GM12878 (cell line): ENCODE data around the gene COL4A1. TPM values are rescaled to one million over a fixed set of nuclear protein-coding genes. Genes with fewer than 3 reads are reported as not detected.

Source experiments
- ATAC-seq: fragments of 200-7000 bp; cut with Tn5 transposase; 3 replicates; pipeline ENCODE4 v1.9.1; 2020; ENCODE audit warnings: mild to moderate bottlenecking, moderate library complexity
- BruUV-seq: library from RNA; stranded (reverse); fragments of 400-500 nt; replicated peaks from 2 replicates; lab custom pipeline; 2021; lab: Mats Ljungman, UMichigan
- CTCF ChIA-PET: fragments of 300-600 bp; sonication (Branson Sonifier 250); formaldehyde crosslinking; extraction: SDS; loops from one replicate; lab custom pipeline; 2021; ENCODE audit warnings: inconsistent platforms; lab: Yijun Ruan, JAX
- POLR2A ChIA-PET: fragments of 350-600 bp; formaldehyde crosslinking; extraction: SDS; loops from one replicate; lab custom pipeline; 2021; ENCODE audit warnings: inconsistent platforms; lab: Charles Lee
- RAD21 ChIA-PET: fragments of 300-600 bp; sonication (Branson Sonifier 250); formaldehyde crosslinking; loops from one replicate; lab custom pipeline; 2023; ENCODE audit warnings: antibody characterized with exemption; ENCODE audit not compliant: unreplicated experiment; lab: Charles Lee
- SMC1A ChIA-PET: fragments of 300-600 bp; sonication (Branson Sonifier 250); formaldehyde crosslinking; loops from one replicate; lab custom pipeline; 2023; ENCODE audit not compliant: unreplicated experiment, uncharacterized antibody; lab: Charles Lee
- DNase-seq: peaks from one replicate; pipeline ENCODE4 v3.0.0-alpha.2; 2011; ENCODE audit warnings: low read depth, low spot score
- FAIRE-seq: peaks from 3 replicates; lab custom pipeline; 2011; peaks lifted over from hg19 to GRCh38; lab: Jason Lieb, UNC
- H2AFZ ChIP-seq: 2 replicates; pipeline ENCODE4 v1.6.0; 2011; ENCODE audit warnings: low read depth, low read length, control low read depth; ENCODE audit not compliant: control insufficient read depth
- H3K27ac ChIP-seq: 2 replicates; pipeline ENCODE4 v1.5.1; 2011; ENCODE audit warnings: control low read depth; ENCODE audit not compliant: control insufficient read depth, insufficient read depth
- H3K27me3 ChIP-seq, 2 experiments: replicated peaks in 1 of 2; 2 replicates each; pipeline versions ENCODE4 v1.6.0 to v1.6.1; 2011; ENCODE audit warnings: low read length in 1 of 2; ENCODE audit not compliant: control insufficient read depth in 2 of 2, insufficient read depth in 2 of 2
- H3K36me3 ChIP-seq, 2 experiments: 2 replicates each; pipeline ENCODE4 v1.5.1; 2011; ENCODE audit warnings: low read length in 1 of 2; ENCODE audit not compliant: control insufficient read depth in 2 of 2, insufficient read depth in 2 of 2
- H3K4me1 ChIP-seq: 2 replicates; pipeline ENCODE4 v1.6.1; 2011; ENCODE audit warnings: mild to moderate bottlenecking, low read length, moderate library complexity, mixed read lengths; ENCODE audit not compliant: control insufficient read depth, insufficient read depth
- H3K4me2 ChIP-seq: 2 replicates; pipeline ENCODE4 v1.6.0; 2011; ENCODE audit warnings: control low read depth; ENCODE audit not compliant: control insufficient read depth, insufficient read depth
- H3K4me3 ChIP-seq: fragments of 200-600 bp; sonication (generic); 2 replicates; pipeline ENCODE4 v1.5.1; 2016
- H3K79me2 ChIP-seq: 2 replicates; pipeline ENCODE4 v1.6.0; 2011; ENCODE audit warnings: low read length; ENCODE audit not compliant: control insufficient read depth, insufficient read depth
- H3K9ac ChIP-seq: 2 replicates; pipeline ENCODE4 v1.8.0; 2011; ENCODE audit warnings: low read length, control low read depth, mixed read lengths; ENCODE audit not compliant: control insufficient read depth, insufficient read depth
- H3K9me3 ChIP-seq: replicated peaks from 3 replicates; pipeline ENCODE4 v1.5.1; 2011; ENCODE audit warnings: mild to moderate bottlenecking, low read length; ENCODE audit not compliant: control insufficient read depth, insufficient read depth
- H4K20me1 ChIP-seq: 2 replicates; pipeline ENCODE4 v1.6.0; 2011; ENCODE audit not compliant: control insufficient read depth, insufficient read depth
- ETV6 ChIP-seq, 2 experiments: fragments of 450-650 bp in 1 of 2; IDR thresholded peaks in 1 of 2; conservative IDR thresholded peaks in 1 of 2; 2 replicates each; pipeline ENCODE4 v1.6.1; 2014; ENCODE audit warnings: antibody characterized with exemption in 1 of 2, borderline replicate concordance in 1 of 2, low read depth in 1 of 2, mild to moderate bottlenecking in 1 of 2, moderate library complexity in 1 of 2
- GABPA ChIP-seq: IDR thresholded peaks from 2 replicates; pipeline ENCODE4 v1.6.1; 2014; ENCODE audit warnings: antibody characterized with exemption, low read depth, mild to moderate bottlenecking, inconsistent platforms
- MXI1 ChIP-seq: fragments of 150-350 bp; IDR thresholded peaks from 2 replicates; pipeline ENCODE4 v1.6.1; 2011; ENCODE audit warnings: low read depth, mild to moderate bottlenecking, inconsistent platforms, low read length, improper control_type of control experiment
- NFIC ChIP-seq: IDR thresholded peaks from 2 replicates; pipeline ENCODE4 v1.6.1; 2012; ENCODE audit warnings: low read depth, mild to moderate bottlenecking, inconsistent platforms, low read length, moderate library complexity
- NFXL1 ChIP-seq: fragments of 450-650 bp; IDR thresholded peaks from 2 replicates; pipeline ENCODE4 v1.6.1; 2017; ENCODE audit warnings: antibody characterized with exemption, mild to moderate bottlenecking, borderline replicate concordance
- POLR2AphosphoS2 ChIP-seq: IDR thresholded peaks from 2 replicates; pipeline ENCODE4 v1.6.1; 2011; ENCODE audit warnings: low read depth, mild to moderate bottlenecking, low read length, improper control_type of control experiment, moderate library complexity
- RAD21 ChIP-seq: IDR thresholded peaks from 2 replicates; pipeline ENCODE4 v1.6.1; 2011; ENCODE audit warnings: mild to moderate bottlenecking, low read depth, low read length, moderate library complexity; ENCODE audit not compliant: insufficient read depth
- SMARCA5 ChIP-seq: fragments of 450-650 bp; IDR thresholded peaks from 2 replicates; pipeline ENCODE4 v1.6.1; 2017; ENCODE audit warnings: mild to moderate bottlenecking
- YBX1 ChIP-seq: fragments of 450-650 bp; IDR thresholded peaks from 2 replicates; pipeline ENCODE4 v1.6.1; 2016; ENCODE audit warnings: antibody characterized with exemption
- ZBTB33 ChIP-seq: fragments of 450-650 bp; IDR thresholded peaks from 2 replicates; pipeline ENCODE4 v1.6.1; 2017; ENCODE audit warnings: mild to moderate bottlenecking
- ZZZ3 ChIP-seq: IDR thresholded peaks from 2 replicates; pipeline ENCODE4 v1.6.1; 2011; ENCODE audit warnings: low read depth; ENCODE audit not compliant: control insufficient read depth, insufficient read length
- WGBS: methylation state at CpG from one replicate; pipeline ENCODE4 v1.1.6; 2016; ENCODE audit warnings: low lambda C conversion rate; ENCODE audit not compliant: insufficient replicate concordance, insufficient coverage; ENCODE audit errors: missing lambda C conversion rate; 5-methylcytosine and 5-hydroxymethylcytosine counted together
- in situ Hi-C: fragments of 300-500 bp; cut with MboI; formaldehyde crosslinking; loops from 9 replicates; pipeline ENCODE4 v1.14.3; 2018; ENCODE audit warnings: mixed read lengths
- intact Hi-C: fragments of 100-400 bp; cut with micrococcal nuclease; formaldehyde crosslinking; loops from one replicate; pipeline ENCODE4 v1.14.2; 2022; ENCODE audit not compliant: unreplicated experiment
- polyA plus RNA-seq, 11 experiments: library from polyadenylated mRNA; depleted of rRNA in 4 of 11; unstranded in 6 of 11; stranded (reverse) in 5 of 11; fragments of >200 nt; fragmentation: Nextera tagmentation in 4 of 11; fragmentation: Illumina TruSeq in 1 of 11; extraction: Ambion mirVana in 4 of 11; extraction: Trizol in 1 of 11; gene quantifications; 1 replicate in 1 of 11; 2 replicates in 10 of 11; pipeline versions ENCODE4 v1.2.1 to v1.2.3, GENCODE V29; 2011 to 2016; ENCODE audit warnings: inconsistent platforms in 2 of 11, missing spikeins in 2 of 11, low read depth in 1 of 11
- total RNA-seq, 4 experiments: library from RNA; depleted of rRNA in 3 of 4; stranded (reverse); fragments of >200 nt in 3 of 4; fragmentation: Illumina TruSeq in 1 of 4; extraction: Trizol in 1 of 4; gene quantifications; 2 replicates each; pipeline versions ENCODE4 v1.2.1 to v1.2.3, GENCODE V29; 2013 to 2021
- TF ChIP-seq, protein P1 (sequence below): IDR thresholded peaks from 2 replicates; pipeline ENCODE4 v1.6.1; 2011; ENCODE audit warnings: borderline replicate concordance, low read depth, mild to moderate bottlenecking, moderate library complexity, low read length; ENCODE audit not compliant: insufficient read depth, poor library complexity, severe bottlenecking

Gene COL4A1
- total and polyA plus RNA-seq, 10 of the 15 experiments (the other 5 are each of a cell fraction or from before 2014, with no cell fraction given) = 0.07 to 0.31 (median 0.13) TPM; not detected in 6

DNA sequence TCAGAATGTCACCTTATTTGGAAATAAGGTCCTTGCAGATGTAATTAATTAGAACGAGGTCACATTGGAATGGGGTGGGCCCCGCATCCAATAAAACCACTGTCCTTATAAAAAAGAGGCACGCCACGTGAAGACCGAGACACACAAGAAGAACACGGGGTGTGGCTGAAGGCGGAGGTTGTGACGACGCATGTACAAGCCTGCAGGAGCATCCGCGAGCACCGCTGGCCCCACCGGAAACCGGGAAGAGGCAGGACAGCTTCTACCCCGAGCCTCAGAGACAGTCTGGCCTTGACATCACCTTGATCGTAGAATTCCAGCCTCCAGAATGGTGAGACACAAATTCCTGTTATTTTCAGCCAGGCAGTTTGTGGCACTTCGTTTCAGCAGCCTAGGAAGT, 177.9 kb downstream of the COL4A1 start:
- Histone ChIP-seq H3K9me3 (no peaks in the 10 kb centered on the region; the same call in 2 of the 3 replicates), H3K4me3 (no peak overlapping the region), H3K27me3 (no peaks in the 10 kb centered on the region), H2AFZ (no peak overlapping the region), H3K79me2 (no peaks in the 10 kb centered on the region)
- POLR2A ChIA-PET = no interaction called here
- DNase-seq (no peak), FAIRE-seq (no peak)
- CTCF ChIA-PET = interaction anchor here (1.5 to 3.1 kb wide), 3 partner anchors 8 to 15 kb away, joined by 6 to 17 read pairs (median 8); no protein-coding TSS in a partner anchor
- 61% methylated on average over 17 of the region's 17 CpGs for WGBS
- SMC1A ChIA-PET = interaction anchor here (0.6 to 0.8 kb wide), 2 partner anchors 9 kb away, joined by 3 read pairs; no protein-coding TSS in a partner anchor
- TF ChIP-seq RAD21 (no peak), YBX1 (no peak), POLR2AphosphoS2 (no peak)
- TF ChIP-seq, all 136 proteins: peak for 0
- intact Hi-C loops (loop anchor here (10.0 kb wide), 1 partner anchor 586 kb away; the partner anchor contains the start of gene ING1), in situ Hi-C loops (loop anchor here (5.0 kb wide), 1 partner anchor 967 kb away; no protein-coding TSS in a partner anchor)
- RAD21 ChIA-PET = interaction anchor here (0.6 to 2.6 kb wide), 2 partner anchors 8 to 1168 kb away, joined by 3 to 24 read pairs; no protein-coding TSS in a partner anchor
- Histone ChIP-seq H4K20me1 (no peaks in the 10 kb centered on the region), H3K4me2 (no peak overlapping the region), H3K36me3 (no peaks in the 10 kb centered on the region), H3K27ac (no peak overlapping the region), H3K4me1 (no peaks in the 10 kb centered on the region), H3K9ac (no peak overlapping the region)
- no peak for ATAC-seq
- no TSS peak for BruUV-seq

DNA sequence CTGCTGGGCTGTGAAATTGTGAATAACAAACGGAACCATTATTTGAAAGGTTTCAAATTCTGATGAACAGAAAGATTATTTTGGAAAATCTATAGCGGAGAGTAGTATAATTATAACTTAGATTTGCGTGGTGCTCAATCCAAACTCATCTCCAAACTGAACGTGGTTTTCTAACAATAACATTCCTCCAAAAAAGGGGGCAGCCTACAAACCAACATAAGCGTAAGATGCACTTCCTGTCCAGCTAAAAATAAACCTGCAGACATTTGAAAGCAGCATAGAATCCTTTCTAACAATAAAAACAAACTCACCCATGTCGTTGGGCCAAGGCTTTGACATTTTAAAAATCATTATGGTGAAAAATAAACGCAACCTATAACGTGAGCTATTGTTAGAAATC, 178.4 kb downstream of the COL4A1 start:
- intact Hi-C loops = loop anchor here (10.0 kb wide), 1 partner anchor 586 kb away; the partner anchor contains the start of gene ING1
- Histone ChIP-seq H3K9me3 (no peaks in the 10 kb centered on the region; the same call in 2 of the 3 replicates), H3K9ac (no peak overlapping the region), H3K36me3 (no peaks in the 10 kb centered on the region), H3K4me2 (peak overlapping the region; percentile 50; the same call in 1 of the 2 replicates), H3K27ac (peak overlapping the region; percentile 50), H3K27me3 (no peaks in the 10 kb centered on the region), H3K79me2 (no peaks in the 10 kb centered on the region), H3K4me1 (no peaks in the 10 kb centered on the region), H3K4me3 (no peak overlapping the region), H2AFZ (peak overlapping the region; percentile 42), H4K20me1 (no peaks in the 10 kb centered on the region)
- SMC1A ChIA-PET = interaction anchor here (0.6 to 1.1 kb wide), 5 partner anchors 8 to 244 kb away, joined by 3 to 5 read pairs (median 3); no protein-coding TSS in a partner anchor
- 22% methylated on average over 8 of the region's 8 CpGs for WGBS
- DNase-seq (no peak), ATAC-seq (no peak), FAIRE-seq (no peak)
- POLR2A ChIA-PET = interaction anchor here (1.3 kb wide), 1 partner anchor 8 kb away, joined by 9 read pairs; no protein-coding TSS in a partner anchor
- in situ Hi-C loops = loop anchor here (5.0 kb wide), 1 partner anchor 966 kb away; no protein-coding TSS in a partner anchor
- no TSS peak for BruUV-seq
- RAD21 ChIA-PET = interaction anchor here (2.6 kb wide), 1 partner anchor 8 kb away, joined by 24 read pairs; no protein-coding TSS in a partner anchor
- CTCF ChIA-PET = interaction anchor here (0.7 to 3.1 kb wide), 6 partner anchors 9 to 815 kb away, joined by 3 to 17 read pairs (median 4); no protein-coding TSS in a partner anchor
- TF ChIP-seq ZZZ3 = no peak
- TF ChIP-seq ETV6 (conservative IDR thresholded peaks at IDR 0.05 in 1 of 2, IDR thresholded peaks at IDR 0.05 in 1 of 2; ENCODE audit: borderline replicate concordance in 1 of 2, low read depth in 1 of 2) = no peak
- no peak for TF ChIP-seq NFXL1
- TF ChIP-seq GABPA = no peak
- no peak for TF ChIP-seq MXI1
- no peak for TF ChIP-seq ZBTB33
- TF ChIP-seq NFIC = 0 out of 2 replicates have a peak, but pooled peaks have one; percentile 26
- TF ChIP-seq, protein P1, sequence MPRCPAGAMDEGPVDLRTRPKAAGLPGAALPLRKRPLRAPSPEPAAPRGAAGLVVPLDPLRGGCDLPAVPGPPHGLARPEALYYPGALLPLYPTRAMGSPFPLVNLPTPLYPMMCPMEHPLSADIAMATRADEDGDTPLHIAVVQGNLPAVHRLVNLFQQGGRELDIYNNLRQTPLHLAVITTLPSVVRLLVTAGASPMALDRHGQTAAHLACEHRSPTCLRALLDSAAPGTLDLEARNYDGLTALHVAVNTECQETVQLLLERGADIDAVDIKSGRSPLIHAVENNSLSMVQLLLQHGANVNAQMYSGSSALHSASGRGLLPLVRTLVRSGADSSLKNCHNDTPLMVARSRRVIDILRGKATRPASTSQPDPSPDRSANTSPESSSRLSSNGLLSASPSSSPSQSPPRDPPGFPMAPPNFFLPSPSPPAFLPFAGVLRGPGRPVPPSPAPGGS = no peak
- TF ChIP-seq SMARCA5 = no peak
